GM19372 (cell line): ENCODE data around the gene MOCS1.

Experiments used
- ATAC-seq: cut with Tn5 transposase; IDR thresholded peaks from one replicate; pipeline ENCODE4 v1.9.1; 2021; ENCODE audit warnings: mild to moderate bottlenecking, low read depth, moderate library complexity; ENCODE audit not compliant: unreplicated experiment

The MOCS1 gene

GRCh38 chr6:39905640-39905975, 28.7 kb downstream of the MOCS1 start:
- no peak for ATAC-seq

- ATAC-seq = no peak
These were observed 29.2 kb downstream of the MOCS1 start for GRCh38 chr6:39904946-39905639.

GRCh38 chr6:39903656-39904055, 30.6 kb downstream of the MOCS1 start:
- ATAC-seq = no peak

GRCh38 chr6:39902786-39903465, 31.3 kb downstream of the MOCS1 start:
- ATAC-seq = no peak

- ATAC-seq = no peak
These were observed 32.1 kb downstream of the MOCS1 start for GRCh38 chr6:39902136-39902535.

GRCh38 chr6:39901670-39902069, 32.6 kb downstream of the MOCS1 start:
- ATAC-seq = no peak

GRCh38 chr6:39901116-39901655, 33.1 kb downstream of the MOCS1 start:
- ATAC-seq = no peak

- ATAC-seq = no peak
These were observed 34.5 kb downstream of the MOCS1 start for GRCh38 chr6:39899554-39900295.

GRCh38 chr6:39898625-39899024, 35.6 kb downstream of the MOCS1 start:
- no peak for ATAC-seq

- no peak for ATAC-seq
These were observed 36.6 kb downstream of the MOCS1 start for GRCh38 chr6:39897698-39898097.

- ATAC-seq = no peak
These were observed 37.6 kb downstream of the MOCS1 start for GRCh38 chr6:39896701-39897100.

- ATAC-seq = no peak
These were observed 41.0 kb downstream of the MOCS1 start for GRCh38 chr6:39893286-39893685.

GRCh38 chr6:39892490-39893129, 41.7 kb downstream of the MOCS1 start:
- no peak for ATAC-seq

GRCh38 chr6:39891976-39892375, 42.3 kb downstream of the MOCS1 start:
- no peak for ATAC-seq

- no peak for ATAC-seq
These were observed 42.9 kb downstream of the MOCS1 start for GRCh38 chr6:39891353-39891752.

GRCh38 chr6:39889229-39889628, 45.0 kb downstream of the MOCS1 start:
- ATAC-seq = no peak

GRCh38 chr6:39887692-39888450, 46.4 kb downstream of the MOCS1 start:
- ATAC-seq = no peak

- no peak for ATAC-seq
These were observed 47.4 kb downstream of the MOCS1 start for GRCh38 chr6:39886871-39887270.

- ATAC-seq = no peak
These were observed 48.6 kb downstream of the MOCS1 start for GRCh38 chr6:39885691-39886090.

- no peak for ATAC-seq
These were observed 49.6 kb downstream of the MOCS1 start for GRCh38 chr6:39884696-39885095.
